HepG2 (cell line): ENCODE measurements around the gene CYBRD1. TPM values are rescaled to one million over a fixed set of nuclear protein-coding genes. Genes with fewer than 3 reads are reported as not detected.
A peak's percentile ranks its signal among the peaks of the same experiment; 100 is the strongest.

Experiments used
- ATAC-seq: fragments of 200-7000 bp; cut with Tn5 transposase; 3 replicates; pipeline ENCODE4 v1.9.1; 2020; ENCODE audit warnings: mild to moderate bottlenecking, moderate library complexity
- BruUV-seq: library from RNA; stranded (reverse); fragments of 400-500 nt; replicated peaks from 2 replicates; lab custom pipeline; 2021; lab: Mats Ljungman, UMichigan
- CTCF ChIA-PET: fragments of 300-600 bp; formaldehyde crosslinking; extraction: SDS; loops from one replicate; lab custom pipeline; 2021; ENCODE audit warnings: low total read pairs, inconsistent platforms, low intra/inter-chr PET ratio; lab: Yijun Ruan, JAX
- POLR2A ChIA-PET: fragments of 350-600 bp; sonication (Branson Sonifier 250); formaldehyde crosslinking; loops from one replicate; lab custom pipeline; 2020; ENCODE audit warnings: antibody characterized with exemption, inconsistent platforms; lab: Yijun Ruan, JAX
- DNase-seq: peaks from one replicate; pipeline ENCODE4 v3.0.0-alpha.2; 2015; ENCODE audit warnings: low spot score
- FAIRE-seq: peaks from 3 replicates; lab custom pipeline; 2011; peaks lifted over from hg19 to GRCh38; lab: Jason Lieb, UNC
- H2AFZ ChIP-seq: one replicate; pipeline ENCODE4 v1.6.1; 2011; ENCODE audit warnings: low read length, inconsistent platforms
- H3K27ac ChIP-seq: fragments of 300-600 bp; 3 replicates; pipeline ENCODE4 v1.8.0; 2011; ENCODE audit warnings: mixed run types, mild to moderate bottlenecking, mixed read lengths, low read length, inconsistent platforms; ENCODE audit not compliant: insufficient read depth; ENCODE audit errors: extremely low read length
- H3K27me3 ChIP-seq, 2 experiments: fragments of 200-600 bp in 1 of 2; 2 replicates in 1 of 2; 3 replicates in 1 of 2; pipeline versions ENCODE4 v1.6.0 to v1.8.0; 2011; ENCODE audit warnings: low read length in 2 of 2, mild to moderate bottlenecking in 2 of 2, moderate library complexity in 2 of 2, inconsistent platforms in 1 of 2; ENCODE audit not compliant: insufficient read depth in 2 of 2, control insufficient read depth in 1 of 2
- H3K36me3 ChIP-seq, 2 experiments: fragments of 200-600 bp in 1 of 2; replicated peaks in 1 of 2; 2 replicates in 1 of 2; 3 replicates in 1 of 2; pipeline versions ENCODE4 v1.5.1 to v1.8.0; 2011; ENCODE audit warnings: low read length in 2 of 2, inconsistent platforms in 1 of 2; ENCODE audit not compliant: insufficient read depth in 2 of 2, control insufficient read depth in 1 of 2
- H3K4me1 ChIP-seq: 2 replicates; pipeline ENCODE4 v1.5.1; 2012; ENCODE audit warnings: low read length, inconsistent platforms; ENCODE audit not compliant: insufficient read depth
- H3K4me2 ChIP-seq: 2 replicates; pipeline ENCODE4 v1.6.0; 2011; ENCODE audit warnings: low read depth, low read length, inconsistent platforms
- H3K4me3 ChIP-seq, 3 experiments: fragments of 200-600 bp in 1 of 3; sonication (generic), shearing (Covaris generic) in 1 of 3; replicated peaks in 1 of 3; 2 replicates each; pipeline ENCODE4 v1.5.1; 2011 to 2016; ENCODE audit warnings: low read length in 3 of 3, inconsistent platforms in 2 of 3, low read depth in 2 of 3, mild to moderate bottlenecking in 2 of 3, control low read depth in 1 of 3, mixed read lengths in 1 of 3; ENCODE audit not compliant: insufficient read depth in 1 of 3
- H3K79me2 ChIP-seq: one replicate; pipeline ENCODE4 v1.6.1; 2011; ENCODE audit warnings: low read length, inconsistent platforms; ENCODE audit not compliant: insufficient read depth
- H3K9ac ChIP-seq: 2 replicates; pipeline ENCODE4 v1.6.0; 2011; ENCODE audit warnings: mild to moderate bottlenecking, low read depth, low read length, inconsistent platforms; ENCODE audit not compliant: insufficient read depth
- H3K9me3 ChIP-seq: 2 replicates; pipeline ENCODE4 v1.5.1; 2012; ENCODE audit warnings: mild to moderate bottlenecking, low read length
- H4K20me1 ChIP-seq: 2 replicates; pipeline ENCODE4 v1.6.0; 2011; ENCODE audit warnings: inconsistent platforms, mild to moderate bottlenecking, low read length, moderate library complexity; ENCODE audit not compliant: insufficient read depth
- AGO1 ChIP-seq: fragments of 200-400 bp; formaldehyde crosslinking; IDR thresholded peaks from 2 replicates; pipeline ENCODE4 v1.6.1; 2017; ENCODE audit warnings: mild to moderate bottlenecking, low read depth, low read length, moderate library complexity; ENCODE audit not compliant: poor library complexity, severe bottlenecking
- CHCHD3 ChIP-seq: sonication (generic); formaldehyde crosslinking; IDR thresholded peaks from 2 replicates; pipeline ENCODE4 v1.8.0; 2022; ENCODE audit warnings: mild to moderate bottlenecking, missing genetic modification reagents, moderate library complexity
- HNRNPH1 ChIP-seq: fragments of 200-400 bp; formaldehyde crosslinking; optimal IDR thresholded peaks from 2 replicates; pipeline ENCODE3; 2017; ENCODE audit warnings: mild to moderate bottlenecking, low read depth, low read length
- MATR3 ChIP-seq: sonication (generic); formaldehyde crosslinking; IDR thresholded peaks from 2 replicates; pipeline ENCODE4 v1.4.0; 2020; ENCODE audit warnings: missing genetic modification reagents
- MAZ ChIP-seq, 2 experiments: sonication (generic) in 1 of 2; formaldehyde crosslinking in 1 of 2; IDR thresholded peaks; 2 replicates each; pipeline versions ENCODE4 v1.5.0 to v1.6.1; 2012 to 2020; ENCODE audit warnings: low read depth in 2 of 2, mild to moderate bottlenecking in 2 of 2, borderline replicate concordance in 1 of 2, improper control_type of control experiment in 1 of 2, low read length in 1 of 2, missing genetic modification reagents in 1 of 2, moderate library complexity in 1 of 2
- MTA3 ChIP-seq: sonication (generic); formaldehyde crosslinking; IDR thresholded peaks from 2 replicates; pipeline ENCODE4 v1.4.0; 2020; ENCODE audit warnings: missing genetic modification reagents
- NFE2L1 ChIP-seq: sonication (generic); formaldehyde crosslinking; IDR thresholded peaks from 2 replicates; pipeline ENCODE4 v1.4.0; 2020; ENCODE audit warnings: missing genetic modification reagents, mild to moderate bottlenecking, borderline replicate concordance
- NFE2L2 ChIP-seq: fragments of 150-350 bp; IDR thresholded peaks from 2 replicates; pipeline ENCODE4 v1.6.1; 2014; ENCODE audit warnings: low read length
- ZBTB44 ChIP-seq: sonication (generic); formaldehyde crosslinking; IDR thresholded peaks from 2 replicates; pipeline ENCODE4 v1.4.0; 2020; ENCODE audit warnings: missing genetic modification reagents
- ZEB1 ChIP-seq: IDR thresholded peaks from 2 replicates; pipeline ENCODE4 v1.6.1; 2012; ENCODE audit warnings: mild to moderate bottlenecking, low read depth, inconsistent platforms; ENCODE audit not compliant: insufficient replicate concordance
- ZFP62 ChIP-seq: sonication (generic); formaldehyde crosslinking; IDR thresholded peaks from 2 replicates; pipeline ENCODE4 v1.4.0; 2020; ENCODE audit warnings: missing genetic modification reagents
- ZNF619 ChIP-seq: sonication (generic); formaldehyde crosslinking; IDR thresholded peaks from 2 replicates; pipeline ENCODE4 v1.4.0; 2020; ENCODE audit warnings: mild to moderate bottlenecking, missing genetic modification reagents
- ZNF780A ChIP-seq: sonication (generic); formaldehyde crosslinking; IDR thresholded peaks from 2 replicates; pipeline ENCODE4 v1.8.0; 2022; ENCODE audit warnings: mild to moderate bottlenecking, missing genetic modification reagents, moderate library complexity
- WGBS: methylation state at CpG from one replicate; pipeline ENCODE4 v1.1.6; 2017; ENCODE audit warnings: low lambda C conversion rate; 5-methylcytosine and 5-hydroxymethylcytosine counted together
- in situ Hi-C: cut with HindIII; loops from 2 replicates; pipeline ENCODE4 v1.10.0; 2017; ENCODE audit warnings: low pct_unique_long_range_greater_than_20kb; ENCODE audit not compliant: extremely low pct_ligation_motif_present
- intact Hi-C: fragments of 100-400 bp; cut with micrococcal nuclease; formaldehyde crosslinking; loops from one replicate; pipeline ENCODE4 v1.10.0; 2022; ENCODE audit not compliant: unreplicated experiment
- polyA plus RNA-seq, 8 experiments: library from polyadenylated mRNA; depleted of rRNA in 3 of 8; stranded (reverse) in 7 of 8; unstranded in 1 of 8; fragments of >200 nt; fragmentation: Illumina TruSeq in 4 of 8; extraction: Trizol in 4 of 8; gene quantifications; 2 replicates each; pipeline versions ENCODE4 v1.2.1 to v1.2.3, GENCODE V29; 2011 to 2016; ENCODE audit warnings: low read depth in 4 of 8, missing spikeins in 1 of 8, mixed read lengths in 1 of 8; ENCODE audit not compliant: insufficient read depth in 1 of 8
- total RNA-seq, 5 experiments: library from RNA; depleted of rRNA; stranded (reverse); fragments of >200 nt; fragmentation: Illumina TruSeq; extraction: Trizol; gene quantifications; 2 replicates each; pipeline ENCODE4 v1.2.3, GENCODE V29; 2016; ENCODE audit warnings: low read depth in 1 of 5

CYBRD1 gene
- total and polyA plus RNA-seq, 2 of the 13 experiments (the other 11 are each of a cell fraction or from before 2014, with no cell fraction given) = 0.13 to 0.42 TPM

- POLR2A ChIA-PET = no interaction called here
- H3K9ac ChIP-seq = no peak overlapping the region
- H3K36me3 ChIP-seq = no peaks in the 10 kb centered on the region
- ATAC-seq (no peak), FAIRE-seq (no peak), DNase-seq (no peak)
- intact Hi-C loops = loop anchor here (5.0 to 10.0 kb wide), 2 partner anchors 556 to 893 kb away; no protein-coding TSS in a partner anchor
- 40% methylated on average over 7 of the region's 7 CpGs for WGBS
- H3K27ac ChIP-seq = no peak overlapping the region
- TF ChIP-seq NFE2L1 (CRISPR knock-in tag) (no peak), MAZ (IDR thresholded peaks at IDR 0.05; ENCODE audit: borderline replicate concordance, low read depth, low read length) (no peak), MAZ (CRISPR knock-in tag; IDR thresholded peaks at IDR 0.05; ENCODE audit: low read depth) (no peak)
- no peaks in the 10 kb centered on the region for H4K20me1 ChIP-seq
- BruUV-seq = no TSS peak
- no peak overlapping the region for H2AFZ ChIP-seq
- no peak overlapping the region for H3K4me2 ChIP-seq
- peaks cover 0 to 34% of the 10 kb centered on the region in 2 experiments; a peak in 2 of 5 replicates for H3K27me3 ChIP-seq
- no peaks in the 10 kb centered on the region for H3K79me2 ChIP-seq
- in situ Hi-C loops = loop anchor here (5.0 kb wide), 1 partner anchor 536 kb away; no protein-coding TSS in a partner anchor
- no peak overlapping the region for H3K4me3 ChIP-seq
- CTCF ChIA-PET = no interaction called here
- H3K4me1 ChIP-seq = peaks cover 7% of the 10 kb centered on the region; the same call in 1 of the 2 replicates
- H3K9me3 ChIP-seq = no peaks in the 10 kb centered on the region
These were observed 49.4 kb downstream of the CYBRD1 start for GRCh38 chr2:171571721-171572120.

- peak overlapping the region; percentile 28 to 60 (median 60); a peak in 5 of 6 replicates for H3K4me3 ChIP-seq
- peak overlapping the region; percentile 81 for H3K4me2 ChIP-seq
- H2AFZ ChIP-seq = peak overlapping the region; percentile 94
- 10% methylated on average over 14 of the region's 21 CpGs for WGBS
- peak; percentile 46 for FAIRE-seq
- no peaks in the 10 kb centered on the region for H3K79me2 ChIP-seq
- H3K27me3 ChIP-seq = peaks cover 0 to 36% of the 10 kb centered on the region in 2 experiments; a peak in 2 of 5 replicates
- BruUV-seq = no TSS peak
- CTCF ChIA-PET = interaction anchor here (0.7 to 1.7 kb wide), 2 partner anchors 529 to 553 kb away, joined by 3 to 9 read pairs; no protein-coding TSS in a partner anchor
- POLR2A ChIA-PET = no interaction called here
- ATAC-seq = peak; percentile 99
- peak; percentile 66 for DNase-seq
- H3K27ac ChIP-seq = no peak overlapping the region
- no peak overlapping the region for H3K9ac ChIP-seq
- no peaks in the 10 kb centered on the region for H3K9me3 ChIP-seq
- no peaks in the 10 kb centered on the region for H3K36me3 ChIP-seq
- H3K4me1 ChIP-seq = peaks cover 7% of the 10 kb centered on the region; the same call in 1 of the 2 replicates
- H4K20me1 ChIP-seq = no peaks in the 10 kb centered on the region
- in situ Hi-C loops (loop anchor here (5.0 kb wide), 1 partner anchor 533 kb away; no protein-coding TSS in a partner anchor), intact Hi-C loops (loop anchor here (1.0 to 10.0 kb wide), 4 partner anchors 24 to 891 kb away; no protein-coding TSS in a partner anchor)
- TF ChIP-seq HNRNPH1 = no peak
- no peak for TF ChIP-seq ZNF619
- TF ChIP-seq ZEB1 = no peak
- no peak for TF ChIP-seq MATR3 (CRISPR knock-in tag)
- TF ChIP-seq MTA3 (CRISPR knock-in tag) = no peak
- no peak for TF ChIP-seq AGO1
- no peak for TF ChIP-seq ZNF780A (CRISPR knock-in tag)
- TF ChIP-seq ZBTB44 (CRISPR knock-in tag) = no peak
- no peak for TF ChIP-seq NFE2L2
- no peak for TF ChIP-seq ZFP62
- no peak for TF ChIP-seq CHCHD3 (CRISPR knock-in tag)
These were observed 52.0 kb downstream of the CYBRD1 start for GRCh38 chr2:171574149-171574795.
